HG03558 (cell line): ENCODE data around the gene LY6G5B.

Experiments
- ATAC-seq: cut with Tn5 transposase; IDR thresholded peaks from one replicate; pipeline ENCODE4 v1.9.1; 2021; ENCODE audit warnings: moderate number of reproducible peaks; ENCODE audit not compliant: unreplicated experiment; ENCODE audit errors: extremely low read depth

Gene LY6G5B

GRCh38 chr6:31710523-31711219 lies 40.9 kb downstream of the LY6G5B start:
- ATAC-seq = no peak

GRCh38 chr6:31711233-31711632 lies 41.5 kb downstream of the LY6G5B start:
- ATAC-seq = no peak

GRCh38 chr6:31712296-31712695 lies 42.5 kb downstream of the LY6G5B start:
- ATAC-seq = no peak

GRCh38 chr6:31713465-31713864 lies 43.7 kb downstream of the LY6G5B start:
- no peak for ATAC-seq

GRCh38 chr6:31713991-31714684 lies 44.4 kb downstream of the LY6G5B start:
- no peak for ATAC-seq

- no peak for ATAC-seq
These were observed 45.5 kb downstream of the LY6G5B start, which contains the start of gene LY6G6D for GRCh38 chr6:31715022-31715958. TSS of gene LY6G6D (plus strand) at chr6:31715348. CDS start at chr6:31715356, 8 bp downstream.

GRCh38 chr6:31717499-31718222 lies 47.9 kb downstream of the LY6G5B start:
- ATAC-seq = no peak

GRCh38 chr6:31718265-31718664 lies 48.5 kb downstream of the LY6G5B start:
- no peak for ATAC-seq

- ATAC-seq = no peak
These were observed 49.2 kb downstream of the LY6G5B start for GRCh38 chr6:31719001-31719400.

GRCh38 chr6:31720196-31720770 lies 50.5 kb downstream of the LY6G5B start:
- no peak for ATAC-seq

- no peak for ATAC-seq
These were observed 51.7 kb downstream of the LY6G5B start, which contains the start of gene LY6G6C for GRCh38 chr6:31721351-31722020. TSS of gene LY6G6C (minus strand) at chr6:31721746. CDS start at chr6:31721679, 67 bp downstream.

GRCh38 chr6:31722173-31722572 lies 52.4 kb downstream of the LY6G5B start:
- ATAC-seq = no peak
